Measurements from ENCODE around the gene TMEM63B. TPM values are rescaled to one million over a fixed set of nuclear protein-coding genes. Genes with fewer than 3 reads are reported as not detected.

The TMEM63B gene
- 41.7 and 56.2 TPM in 2 replicates for total RNA-seq

GRCh38 chr6:44127186-44128019 lies at the start of gene TMEM63B, which contains the start of gene MRPL14:
Gene TMEM63B, plus strand, starts transcription at chr6:44127554. Its CDS starts 7,031 bp downstream, at chr6:44134585.
Gene MRPL14, minus strand, starts transcription at chr6:44127452. Its CDS starts 10,841 bp downstream, at chr6:44116611.

GRCh38 chr6:44158770-44159228 lies 31.4 kb downstream of the TMEM63B start, which contains the start of gene CAPN11:
Gene CAPN11, plus strand, starts transcription at chr6:44158820. Its CDS starts 29 bp downstream, at chr6:44158849.

Other genes starting within 250 kb of the TMEM63B start
- 24.3 and 42.5 TPM in 2 replicates for gene MRPL14, start 102 bp upstream of the TMEM63B start, total RNA-seq
- 0.43 TPM in 1 of 2 replicates, not detected in the other for gene CAPN11, start 31.3 kb downstream of the TMEM63B start, total RNA-seq
- not detected in 2 replicates for gene MYMX, start 89.4 kb downstream of the TMEM63B start, total RNA-seq
- 15.8 and 74.6 TPM in 2 replicates for gene SLC29A1, start 96.0 kb downstream of the TMEM63B start, total RNA-seq
- 661 and 1,252 TPM in 2 replicates for gene HSP90AB1, start 119.5 kb downstream of the TMEM63B start, total RNA-seq
- 88.8 and 116 TPM in 2 replicates for gene SLC35B2, start 130.0 kb downstream of the TMEM63B start, total RNA-seq
- gene NFKBIE, start 138.0 kb downstream of the TMEM63B start, total RNA-seq = 17.8 and 31.7 TPM in 2 replicates
- gene TMEM151B, start 142.9 kb downstream of the TMEM63B start, total RNA-seq = not detected in 2 replicates
- 9.8 and 23.0 TPM in 2 replicates for gene AARS2, start 185.8 kb downstream of the TMEM63B start, total RNA-seq
- 0.14 TPM in 1 of 2 replicates, not detected in the other for gene SPATS1, start 215.1 kb downstream of the TMEM63B start, total RNA-seq

Measured in placental pericyte (primary cell).